Glomerular endothelial cell (primary cell): ENCODE results near the gene PSG11. TPM values are rescaled to one million over a fixed set of nuclear protein-coding genes. Genes with fewer than 3 reads are reported as not detected.
"Not testable (repeated sequence)": the region's sequence is repeated elsewhere in the genome, so short reads cannot be mapped to it uniquely, and the experiment has no call there.

Source experiments
- DNase-seq: peaks from one replicate; pipeline ENCODE4 v3.0.0-alpha.2; 2011; ENCODE audit warnings: low read depth, low spot score; ENCODE audit errors: extremely low read depth
- total RNA-seq: library from RNA; depleted of rRNA; stranded (reverse); fragments of >200 nt; gene quantifications from 2 replicates; pipeline ENCODE4 v1.2.3, GENCODE V29; 2015

Gene PSG11
- total RNA-seq: not detected in 2 replicates

GRCh38 chr19:43026369-43026768, at the start of gene PSG11:
TSS of gene PSG11 (minus strand) at chr19:43026469. CDS start at chr19:43026372, 97 bp downstream.
- not testable (repeated sequence) for DNase-seq

GRCh38 chr19:43062418-43062817, 36.1 kb upstream of the PSG11 start:
- DNase-seq: not testable (repeated sequence)

DNA sequence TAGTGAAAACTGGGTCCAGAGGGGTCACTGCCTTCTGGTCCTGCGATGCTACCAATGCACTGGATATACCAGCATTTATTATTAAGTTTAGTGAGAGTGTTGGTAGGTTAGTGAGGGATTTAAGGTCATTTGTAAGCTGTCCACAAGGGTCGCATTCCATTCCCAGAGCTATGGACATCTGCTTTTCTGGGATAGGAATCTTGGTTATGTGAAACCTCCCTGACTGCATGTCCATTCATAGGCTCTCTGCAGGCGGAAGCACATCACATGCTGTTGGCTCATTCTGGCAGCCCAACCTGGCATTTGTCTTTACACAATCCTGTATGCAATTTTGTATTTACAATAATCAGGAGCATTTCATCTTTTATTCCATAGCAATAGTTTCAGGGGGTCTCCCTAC, 35.1 kb upstream of the PSG11 start:
- not testable (repeated sequence) for DNase-seq

GRCh38 chr19:43060254-43060653, 34.0 kb upstream of the PSG11 start:
- DNase-seq: not testable (repeated sequence)

- DNase-seq: not testable (repeated sequence)
These were observed 33.2 kb upstream of the PSG11 start for GRCh38 chr19:43059482-43059881.

DNA sequence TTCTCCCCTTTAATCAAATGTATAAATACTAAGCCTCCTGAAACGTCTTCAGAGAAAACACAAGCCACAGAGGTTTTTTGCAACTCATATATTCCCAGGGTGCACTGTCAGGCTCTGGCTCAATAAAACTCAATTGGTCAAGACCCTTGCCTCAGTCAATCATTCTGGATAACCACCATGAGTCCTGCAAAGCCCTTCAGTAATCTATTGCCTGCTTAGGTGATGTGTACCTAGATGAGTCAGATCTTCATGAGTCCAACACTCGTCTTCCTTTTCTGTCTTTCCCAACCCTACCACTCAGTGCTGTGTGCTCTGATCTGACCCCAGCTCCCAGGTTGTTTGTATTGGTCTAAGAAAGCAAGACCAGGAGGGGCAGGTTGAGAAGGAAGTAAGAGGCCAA, 32.2 kb upstream of the PSG11 start:
- DNase-seq: not testable (repeated sequence)

DNA sequence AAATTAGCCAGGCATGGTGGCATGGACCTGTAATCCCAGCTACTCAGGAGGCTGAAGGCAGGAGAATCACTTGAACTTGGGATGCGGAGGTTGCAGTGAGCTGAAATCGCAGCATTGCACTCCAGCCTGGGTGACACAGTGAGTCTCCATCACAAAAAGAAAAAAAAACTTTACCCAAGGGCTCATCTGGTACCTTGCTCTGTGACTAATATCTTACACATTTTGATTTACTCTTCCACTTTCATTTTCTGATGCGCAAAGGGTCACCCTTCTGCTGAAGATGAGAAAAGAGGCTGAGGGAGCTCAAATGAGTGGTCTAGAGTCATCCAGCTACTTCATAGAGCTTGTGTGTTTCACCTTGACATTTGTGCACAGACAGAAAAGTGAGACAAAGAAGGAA, 21.7 kb upstream of the PSG11 start:
- DNase-seq: not testable (repeated sequence)

DNA sequence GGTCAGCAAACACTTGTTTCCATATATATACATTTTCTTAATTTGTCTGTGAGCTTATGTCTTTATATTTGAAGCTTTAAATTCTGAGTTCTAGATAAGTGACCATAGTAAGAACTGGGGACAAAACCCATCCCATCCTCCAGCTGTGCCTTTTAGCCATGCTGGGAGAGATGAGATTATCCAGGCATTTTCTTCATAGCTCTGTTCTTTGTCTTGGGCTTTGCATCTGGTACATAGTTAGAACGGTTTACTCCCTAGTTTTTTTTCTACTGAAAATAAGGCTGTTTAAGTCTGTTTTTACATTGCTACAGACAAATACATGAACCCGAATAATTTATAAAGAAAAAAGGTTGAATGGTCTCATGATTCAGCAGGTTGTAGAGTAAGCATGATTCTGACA, 20.3 kb upstream of the PSG11 start:
- not testable (repeated sequence) for DNase-seq

DNA sequence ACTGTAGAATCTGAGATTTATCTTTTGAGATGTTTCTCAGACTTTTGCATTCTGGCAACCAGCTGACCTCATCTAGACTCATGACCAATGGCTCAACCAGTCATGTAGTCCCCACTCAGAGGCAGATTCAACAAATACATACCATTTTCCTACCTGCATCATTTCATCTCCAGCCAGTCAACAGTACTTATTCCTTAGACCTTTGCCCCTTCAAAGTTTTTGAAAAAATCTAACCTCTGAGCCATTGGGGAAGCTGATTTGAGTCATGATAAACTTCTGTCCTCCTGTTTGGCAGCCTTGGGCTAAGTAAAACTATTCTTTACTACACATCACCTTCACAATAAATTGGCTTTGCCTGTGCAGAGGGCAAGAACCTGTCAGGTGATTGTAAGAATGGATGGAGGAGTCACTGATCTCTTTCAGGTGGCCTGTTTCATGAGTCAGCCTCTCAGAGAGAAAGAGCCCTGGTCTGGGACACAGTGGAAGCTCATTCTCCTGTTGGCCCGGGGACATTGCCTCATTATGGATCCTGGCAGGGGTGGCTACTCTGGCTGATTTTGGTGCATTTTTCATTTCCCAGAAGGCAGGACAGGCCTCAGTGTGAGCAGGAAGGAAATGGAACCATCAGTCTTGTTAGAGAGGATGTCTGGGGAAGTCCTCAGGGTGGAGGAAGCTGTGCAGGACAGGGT, 17.4 kb upstream of the PSG11 start:
- DNase-seq: not testable (repeated sequence)

DNA sequence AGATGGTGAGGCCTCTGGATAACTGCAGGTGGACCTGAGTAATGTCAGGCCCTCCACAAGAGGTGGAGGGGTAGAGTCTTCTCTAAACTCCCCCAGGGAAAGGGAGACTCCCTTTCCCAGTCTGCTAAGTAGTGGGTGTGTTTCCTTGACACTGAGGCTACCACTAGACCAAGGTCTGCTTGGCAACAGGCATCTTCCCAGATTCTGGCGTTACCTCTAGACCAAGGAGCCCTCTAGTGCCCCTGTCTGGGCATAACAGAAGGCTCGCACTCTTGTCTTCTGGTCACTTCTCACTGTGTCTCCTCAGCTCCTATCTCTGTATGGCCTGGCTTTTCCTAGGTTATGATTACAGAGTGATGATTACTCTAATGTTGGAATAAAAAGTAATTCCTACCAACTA, 5.4 kb upstream of the PSG11 start:
- not testable (repeated sequence) for DNase-seq

DNA sequence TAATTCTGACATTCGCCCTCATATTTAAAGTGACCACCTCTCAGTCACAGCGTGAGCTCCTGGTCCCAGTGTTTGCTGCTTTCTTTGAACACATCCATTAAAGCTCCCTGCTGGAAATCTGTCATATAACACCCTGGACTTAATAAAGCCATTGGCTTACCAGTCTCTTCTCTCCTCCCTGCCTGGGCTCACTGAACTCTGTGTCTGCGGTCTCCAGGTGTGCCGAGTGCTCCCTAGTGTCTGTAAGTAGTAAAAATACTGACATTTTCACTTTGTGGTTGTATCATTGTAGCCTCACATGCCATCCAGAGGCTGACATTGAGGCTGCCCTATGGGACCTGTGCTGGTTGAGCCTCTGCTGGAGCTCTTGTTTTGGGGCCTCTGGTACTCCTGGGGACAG, 2.6 kb upstream of the PSG11 start:
- DNase-seq: no peak

DNA sequence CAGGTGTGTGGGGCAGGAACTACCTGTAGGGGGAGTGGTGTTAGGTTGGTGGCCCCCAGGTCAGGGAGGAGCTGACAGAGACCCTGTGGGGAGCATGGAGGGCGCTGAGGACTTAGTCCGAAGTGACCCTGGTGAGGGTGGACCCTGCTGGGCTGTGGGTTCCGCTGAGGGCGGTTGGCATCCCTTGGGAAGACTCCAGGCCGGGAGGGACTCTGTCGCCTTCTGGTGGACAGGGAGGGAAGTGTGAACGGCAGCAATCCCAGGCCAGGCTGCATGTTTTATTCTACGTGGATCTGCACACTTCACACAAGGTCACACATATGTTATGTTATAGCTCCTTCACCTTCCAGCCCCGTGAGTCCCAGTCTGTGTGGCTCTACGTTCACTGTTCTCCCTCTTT, 1.7 kb upstream of the PSG11 start:
- not testable (repeated sequence) for DNase-seq

GRCh38 chr19:43027061-43027460, 792 bp upstream of the PSG11 start:
- not testable (repeated sequence) for DNase-seq

DNA sequence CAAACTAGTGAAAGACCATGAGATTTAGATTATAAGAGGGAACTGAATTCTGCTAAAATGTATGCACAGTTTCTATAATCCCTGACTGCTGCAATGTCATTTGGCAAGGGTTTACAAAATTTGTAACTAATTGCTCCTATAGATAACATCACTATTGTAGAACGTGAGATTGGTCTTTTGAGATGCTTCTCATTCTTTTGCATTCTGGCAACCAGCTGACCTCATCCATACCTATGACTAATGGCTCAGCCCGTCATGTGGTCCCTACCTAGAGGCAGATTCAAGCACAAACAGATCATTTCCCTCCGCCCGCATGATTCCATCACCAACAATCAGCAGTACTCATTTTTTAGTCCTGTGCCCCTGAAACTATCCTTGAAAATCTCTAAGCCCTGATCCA, 4.2 kb downstream of the PSG11 start:
- not testable (repeated sequence) for DNase-seq

- DNase-seq: not testable (repeated sequence)
These were observed 4.6 kb downstream of the PSG11 start for GRCh38 chr19:43021629-43022028.

DNA sequence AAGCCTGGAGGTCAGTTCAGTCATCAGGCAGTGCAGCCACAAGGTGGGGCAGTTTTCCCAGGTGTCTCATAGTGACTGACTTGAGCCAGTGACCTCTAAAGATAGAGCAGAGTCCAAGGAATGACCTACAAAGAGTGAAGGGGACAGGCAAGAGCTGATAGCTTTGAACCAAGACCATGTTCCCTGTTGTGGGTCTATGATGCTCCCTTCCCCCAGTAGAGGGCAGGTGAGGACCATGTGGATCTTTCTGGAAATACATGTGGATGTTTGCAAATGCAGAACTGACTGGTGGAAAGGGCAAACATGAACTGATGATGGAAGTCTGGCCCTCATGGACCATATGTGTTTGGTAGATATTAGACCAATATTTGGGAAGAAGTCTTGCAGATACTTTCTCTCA, 6.7 kb downstream of the PSG11 start:
- not testable (repeated sequence) for DNase-seq

DNA sequence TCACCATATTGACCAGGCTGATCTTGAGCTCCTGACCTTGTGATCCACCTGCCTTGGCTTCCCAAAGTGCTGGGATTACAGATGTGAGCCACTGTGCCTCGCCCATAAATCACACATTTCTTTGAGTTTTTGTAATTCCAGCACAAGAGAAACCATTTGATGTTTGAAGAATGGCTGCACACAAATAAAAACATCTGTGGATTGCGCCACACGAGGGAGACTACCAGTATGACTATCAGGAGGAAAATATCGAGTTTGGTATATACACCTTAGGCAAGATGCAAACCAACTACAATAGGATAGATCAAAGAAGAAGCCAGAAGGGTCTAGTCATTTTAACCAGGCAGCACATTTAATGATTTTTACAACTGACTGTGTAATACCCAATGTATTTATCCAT, 20.4 kb downstream of the PSG11 start:
- DNase-seq: not testable (repeated sequence)

- not testable (repeated sequence) for DNase-seq
These were observed 21.4 kb downstream of the PSG11 start for GRCh38 chr19:43004846-43005245.

DNA sequence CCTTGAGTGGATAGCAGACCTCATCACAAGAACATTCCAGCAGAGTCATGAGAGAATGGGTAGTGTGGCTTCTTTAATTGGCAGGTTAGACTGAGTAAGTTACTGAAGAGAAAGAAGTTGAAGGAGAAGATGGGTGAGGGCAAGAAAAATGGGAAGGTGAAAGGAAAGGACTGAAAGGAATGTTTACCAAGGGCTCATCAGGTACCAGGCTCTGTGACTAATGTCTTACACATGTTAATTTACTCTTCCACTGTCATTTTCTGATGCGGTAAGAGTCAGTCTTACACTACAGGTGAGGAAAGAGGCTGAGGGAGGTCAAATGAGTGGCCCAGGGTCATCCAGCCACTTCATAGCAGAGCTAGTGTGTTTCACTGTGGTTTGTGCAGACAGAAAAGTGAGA, 22.6 kb downstream of the PSG11 start:
- not testable (repeated sequence) for DNase-seq

- DNase-seq: not testable (repeated sequence)
These were observed 23.3 kb downstream of the PSG11 start for GRCh38 chr19:43002948-43003347.

DNA sequence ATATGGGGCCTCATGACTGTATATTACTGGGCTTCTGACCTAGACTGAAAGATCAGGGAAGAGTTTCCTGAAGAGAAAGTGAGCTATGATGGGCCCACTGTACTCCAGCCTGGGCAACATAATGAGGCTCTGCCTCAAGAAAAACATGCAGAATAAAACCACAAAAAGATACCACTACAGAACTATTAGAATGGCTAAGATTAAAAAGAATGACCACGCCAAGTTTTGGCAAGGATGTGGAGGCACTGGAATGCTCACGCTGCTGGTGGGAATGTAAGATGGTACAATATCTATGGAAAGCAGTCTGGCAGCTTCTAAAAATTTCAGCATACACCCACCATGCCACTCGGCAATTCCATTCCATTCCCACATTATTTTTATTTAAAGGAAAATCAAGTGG, 30.1 kb downstream of the PSG11 start:
- not testable (repeated sequence) for DNase-seq

GRCh38 chr19:42992029-42992604, 34.2 kb downstream of the PSG11 start:
- DNase-seq: not testable (repeated sequence)
